ENCODE data around the gene PCSK1. TPM values are rescaled to one million over a fixed set of nuclear protein-coding genes. Genes with fewer than 3 reads are reported as not detected.

The PCSK1 gene
- total RNA-seq, 2 experiments from 2014 or later, result not detected

GRCh38 chr5:96440185-96440538 lies 7.1 kb upstream of the PCSK1 start:
- ChIA-PET POLR2A (interaction anchor here (0.5 to 1.8 kb wide), 10 partner anchors 8 to 535 kb away, joined by 3 to 7 read pairs (median 4); partner anchors contain the start of gene CAST), CTCF (ENCODE audit: unreplicated experiment) (interaction anchor here (1.3 kb wide), 1 partner anchor 211 kb away, joined by 3 read pairs; no protein-coding TSS in a partner anchor)
- intact Hi-C loops (cut with micrococcal nuclease; ENCODE audit: unreplicated experiment), result loop anchor here (5.0 to 10.0 kb wide), 4 partner anchors 98 to 585 kb away; partner anchors contain the start of gene ELL2
- Histone ChIP-seq H2AFZ (ENCODE audit: low read length) (peak overlapping the region; percentile 82; the same call in 1 of the 2 replicates), H3K36me3 (ENCODE audit: insufficient read depth, low read length) (no peaks in the 10 kb centered on the region), H3K79me2 (ENCODE audit: insufficient read depth, low read depth, low read length) (no peaks in the 10 kb centered on the region), H3K4me1 (ENCODE audit: insufficient read depth, low read length, poor library complexity, severe bottlenecking) (peaks cover 17% of the 10 kb centered on the region), H3K4me2 (ENCODE audit: low read length) (peak overlapping the region; percentile 60), H3K27ac (ENCODE audit: low read depth, low read length, poor library complexity, severe bottlenecking) (peak overlapping the region; percentile 70), H4K20me1 (ENCODE audit: insufficient read depth, low read length) (no peaks in the 10 kb centered on the region), H3K9me3 (ENCODE audit: low read length) (no peaks in the 10 kb centered on the region), H3K9me2 (ENCODE audit: insufficient read depth, low read length) (no peaks in the 10 kb centered on the region), H3K4me3 (ENCODE audit: low read depth, low read length, poor library complexity, severe bottlenecking) (peak overlapping the region; percentile 41)
- DNase-seq (ENCODE audit: low spot score), result no peak
- BruUV-seq (replicated peaks), result no TSS peak
- no peak for TF ChIP-seq EZH2phosphoT487 (IDR thresholded peaks at IDR 0.05; ENCODE audit: borderline replicate concordance, low read depth, low read length)
- TF ChIP-seq, protein P1, sequence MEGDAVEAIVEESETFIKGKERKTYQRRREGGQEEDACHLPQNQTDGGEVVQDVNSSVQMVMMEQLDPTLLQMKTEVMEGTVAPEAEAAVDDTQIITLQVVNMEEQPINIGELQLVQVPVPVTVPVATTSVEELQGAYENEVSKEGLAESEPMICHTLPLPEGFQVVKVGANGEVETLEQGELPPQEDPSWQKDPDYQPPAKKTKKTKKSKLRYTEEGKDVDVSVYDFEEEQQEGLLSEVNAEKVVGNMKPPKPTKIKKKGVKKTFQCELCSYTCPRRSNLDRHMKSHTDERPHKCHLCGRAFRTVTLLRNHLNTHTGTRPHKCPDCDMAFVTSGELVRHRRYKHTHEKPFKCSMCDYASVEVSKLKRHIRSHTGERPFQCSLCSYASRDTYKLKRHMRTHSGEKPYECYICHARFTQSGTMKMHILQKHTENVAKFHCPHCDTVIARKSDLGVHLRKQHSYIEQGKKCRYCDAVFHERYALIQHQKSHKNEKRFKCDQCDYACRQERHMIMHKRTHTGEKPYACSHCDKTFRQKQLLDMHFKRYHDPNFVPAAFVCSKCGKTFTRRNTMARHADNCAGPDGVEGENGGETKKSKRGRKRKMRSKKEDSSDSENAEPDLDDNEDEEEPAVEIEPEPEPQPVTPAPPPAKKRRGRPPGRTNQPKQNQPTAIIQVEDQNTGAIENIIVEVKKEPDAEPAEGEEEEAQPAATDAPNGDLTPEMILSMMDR (conservative IDR thresholded peaks at IDR 0.05; ENCODE audit: low read length), result peak; percentile 29; the same call in 1 of the 2 replicates

- ChIA-PET POLR2A (interaction anchor here (0.6 to 1.8 kb wide), 9 partner anchors 7 to 535 kb away, joined by 3 to 7 read pairs (median 4); partner anchors contain the start of gene CAST), CTCF (ENCODE audit: unreplicated experiment) (interaction anchor here (1.3 kb wide), 1 partner anchor 212 kb away, joined by 3 read pairs; no protein-coding TSS in a partner anchor)
- Histone ChIP-seq H3K9me3 (ENCODE audit: low read length) (no peaks in the 10 kb centered on the region), H3K9me2 (ENCODE audit: insufficient read depth, low read length) (no peaks in the 10 kb centered on the region), H4K20me1 (ENCODE audit: insufficient read depth, low read length) (no peaks in the 10 kb centered on the region), H2AFZ (ENCODE audit: low read length) (peak overlapping the region; percentile 82; the same call in 1 of the 2 replicates), H3K27ac (ENCODE audit: low read depth, low read length, poor library complexity, severe bottlenecking) (peak overlapping the region; percentile 70), H3K4me1 (ENCODE audit: insufficient read depth, low read length, poor library complexity, severe bottlenecking) (peaks cover 17% of the 10 kb centered on the region), H3K4me2 (ENCODE audit: low read length) (peak overlapping the region; percentile 60), H3K36me3 (ENCODE audit: insufficient read depth, low read length) (no peaks in the 10 kb centered on the region), H3K79me2 (ENCODE audit: insufficient read depth, low read depth, low read length) (no peaks in the 10 kb centered on the region), H3K4me3 (ENCODE audit: low read depth, low read length, poor library complexity, severe bottlenecking) (peak overlapping the region; percentile 41)
- peak; percentile 69 for DNase-seq (ENCODE audit: low spot score)
- TF ChIP-seq EZH2phosphoT487 (IDR thresholded peaks at IDR 0.05; ENCODE audit: borderline replicate concordance, low read depth, low read length), result no peak
- TF ChIP-seq, protein P1 (conservative IDR thresholded peaks at IDR 0.05; ENCODE audit: low read length), result peak; percentile 71
- BruUV-seq (replicated peaks), result no TSS peak
- intact Hi-C loops (cut with micrococcal nuclease; ENCODE audit: unreplicated experiment), result loop anchor here (5.0 to 10.0 kb wide), 4 partner anchors 97 to 585 kb away; partner anchors contain the start of gene ELL2
These were observed 6.6 kb upstream of the PCSK1 start for GRCh38 chr5:96439477-96440184.
